Measurements from ENCODE around the gene ADCY1. TPM values are rescaled to one million over a fixed set of nuclear protein-coding genes. Genes with fewer than 3 reads are reported as not detected.
"Not testable (repeated sequence)": the region's sequence is repeated elsewhere in the genome, so short reads cannot be mapped to it uniquely, and the experiment has no call there.

Gene ADCY1
- 1 to 10 TPM in 1 of 2 experiments, under 1 TPM in 1; 0.79 to 1.3 TPM for total RNA-seq
- not detected for polyA plus RNA-seq

- ChIA-PET CTCF (no interaction called here), POLR2A (no interaction called here)
- Histone ChIP-seq H3K27me3 (ENCODE audit: insufficient read depth, low read length, poor library complexity, severe bottlenecking) (no peaks in the 10 kb centered on the region), H3K9me3 (ENCODE audit: low read length) (no peaks in the 10 kb centered on the region), H3K36me3 (ENCODE audit: insufficient read depth, low read length) (no peaks in the 10 kb centered on the region), H3K4me3 (ENCODE audit: low read length) (no peak within 1 kb of the TSS), H3K4me1 (ENCODE audit: insufficient read depth, low read length) (no peaks in the 10 kb centered on the region), H3K27ac (ENCODE audit: low read depth, low read length) (no peak within 1 kb of the TSS)
- Mint-ChIP-seq H3K27ac (no peak within 1 kb of the TSS), H3K4me3 (peak within 1 kb of the TSS in 2 of 7 donors; percentile 20 to 50), H3K27me3 (peaks cover 33 to 48% of the 10 kb centered on the region in 2 donors), H3K36me3 (no peaks in the 10 kb centered on the region), H3K9me3 (peaks cover 0 to 3% (median 0%) of the 10 kb centered on the region in 5 donors), H3K4me1 (peaks cover 0 to 11% (median 3%) of the 10 kb centered on the region in 3 donors)
- no peak for DNase-seq
Measured at GRCh38 chr7:45573661-45574415, at the start of gene ADCY1. Gene ADCY1 (plus strand): TSS chr7:45574368. CDS start chr7:45574544, 176 bp downstream.

- peaks cover 0 to 4% (median 3%) of the 10 kb centered on the region in 5 donors for H3K9me3 Mint-ChIP-seq
- no peak overlapping the region for H3K4me3 ChIP-seq (ENCODE audit: low read length)
- H3K9me3 ChIP-seq (ENCODE audit: low read length) = no peaks in the 10 kb centered on the region
- no peaks in the 10 kb centered on the region for H3K4me1 Mint-ChIP-seq
- H3K36me3 ChIP-seq (ENCODE audit: insufficient read depth, low read length) = no peaks in the 10 kb centered on the region
- H3K4me1 ChIP-seq (ENCODE audit: insufficient read depth, low read length) = no peaks in the 10 kb centered on the region
- CTCF ChIA-PET = no interaction called here
- no peaks in the 10 kb centered on the region for H3K27me3 ChIP-seq (ENCODE audit: insufficient read depth, low read length, poor library complexity, severe bottlenecking)
- peaks cover 4 to 10% of the 10 kb centered on the region in 2 donors for H3K27me3 Mint-ChIP-seq
- no peaks in the 10 kb centered on the region for H3K36me3 Mint-ChIP-seq
- H3K4me3 Mint-ChIP-seq = no peak overlapping the region
- H3K27ac ChIP-seq (ENCODE audit: low read depth, low read length) = no peak overlapping the region
- POLR2A ChIA-PET = no interaction called here
- DNase-seq = no peak
- no peak overlapping the region for H3K27ac Mint-ChIP-seq
Measured at GRCh38 chr7:45524445-45524844, 49.7 kb upstream of the ADCY1 start.

- no peaks in the 10 kb centered on the region for H3K36me3 ChIP-seq (ENCODE audit: insufficient read depth, low read length)
- H3K9me3 ChIP-seq (ENCODE audit: low read length) = no peaks in the 10 kb centered on the region
- Mint-ChIP-seq H3K36me3 (no peaks in the 10 kb centered on the region), H3K9me3 (peaks cover 0 to 4% (median 2%) of the 10 kb centered on the region in 5 donors), H3K27me3 (peaks cover 4 to 10% of the 10 kb centered on the region in 2 donors), H3K4me3 (no peak overlapping the region), H3K27ac (no peak overlapping the region), H3K4me1 (no peaks in the 10 kb centered on the region)
- POLR2A ChIA-PET = no interaction called here
- CTCF ChIA-PET = no interaction called here
- no peaks in the 10 kb centered on the region for H3K27me3 ChIP-seq (ENCODE audit: insufficient read depth, low read length, poor library complexity, severe bottlenecking)
- no peak overlapping the region for H3K4me3 ChIP-seq (ENCODE audit: low read length)
- H3K4me1 ChIP-seq (ENCODE audit: insufficient read depth, low read length) = no peaks in the 10 kb centered on the region
- no peak for DNase-seq
- H3K27ac ChIP-seq (ENCODE audit: low read depth, low read length) = no peak overlapping the region
Measured at GRCh38 chr7:45525057-45525456, 49.1 kb upstream of the ADCY1 start.

- Mint-ChIP-seq H3K36me3 (no peaks in the 10 kb centered on the region), H3K4me3 (no peak overlapping the region), H3K4me1 (no peaks in the 10 kb centered on the region), H3K27ac (no peak overlapping the region), H3K9me3 (peaks cover 5 to 12% (median 9%) of the 10 kb centered on the region in 5 donors), H3K27me3 (peaks cover 0 to 3% of the 10 kb centered on the region in 2 donors)
- Histone ChIP-seq H3K4me1 (ENCODE audit: insufficient read depth, low read length) (no peaks in the 10 kb centered on the region), H3K27me3 (ENCODE audit: insufficient read depth, low read length, poor library complexity, severe bottlenecking) (no peaks in the 10 kb centered on the region), H3K36me3 (ENCODE audit: insufficient read depth, low read length) (no peaks in the 10 kb centered on the region), H3K4me3 (ENCODE audit: low read length) (no peak overlapping the region), H3K9me3 (ENCODE audit: low read length) (no peaks in the 10 kb centered on the region), H3K27ac (ENCODE audit: low read depth, low read length) (no peak overlapping the region)
- ChIA-PET CTCF (no interaction called here), POLR2A (no interaction called here)
- no peak for DNase-seq
Measured at GRCh38 chr7:45543473-45543872, 30.7 kb upstream of the ADCY1 start.

- CTCF ChIA-PET; H3K27me3 ChIP-seq (ENCODE audit: insufficient read depth, low read length, poor library complexity, severe bottlenecking); H3K27ac ChIP-seq (ENCODE audit: low read depth, low read length); H3K4me1 ChIP-seq (ENCODE audit: insufficient read depth, low read length); H3K36me3 ChIP-seq (ENCODE audit: insufficient read depth, low read length); H3K27me3 Mint-ChIP-seq; H3K9me3 ChIP-seq (ENCODE audit: low read length); H3K36me3 Mint-ChIP-seq; H3K4me3 ChIP-seq (ENCODE audit: low read length); H3K4me1 Mint-ChIP-seq; POLR2A ChIA-PET; H3K4me3 Mint-ChIP-seq; DNase-seq; H3K9me3 Mint-ChIP-seq: not testable (repeated sequence)
- peak overlapping the region in 1 of 8 donors; percentile 7 for H3K27ac Mint-ChIP-seq
Measured at GRCh38 chr7:45545105-45545710, 29.0 kb upstream of the ADCY1 start.

- H3K9me3 ChIP-seq (ENCODE audit: low read length); H3K27ac ChIP-seq (ENCODE audit: low read depth, low read length); H3K4me1 Mint-ChIP-seq; POLR2A ChIA-PET; H3K4me1 ChIP-seq (ENCODE audit: insufficient read depth, low read length); H3K4me3 ChIP-seq (ENCODE audit: low read length); CTCF ChIA-PET; H3K27me3 Mint-ChIP-seq; H3K27ac Mint-ChIP-seq; H3K27me3 ChIP-seq (ENCODE audit: insufficient read depth, low read length, poor library complexity, severe bottlenecking); DNase-seq; H3K4me3 Mint-ChIP-seq; H3K9me3 Mint-ChIP-seq; H3K36me3 Mint-ChIP-seq; H3K36me3 ChIP-seq (ENCODE audit: insufficient read depth, low read length): not testable (repeated sequence)
Measured at GRCh38 chr7:45548917-45549316, 25.3 kb upstream of the ADCY1 start.

GRCh38 chr7:45563401-45563800 lies 10.8 kb upstream of the ADCY1 start:
- no peaks in the 10 kb centered on the region for H3K36me3 Mint-ChIP-seq
- no peaks in the 10 kb centered on the region for H3K27me3 ChIP-seq (ENCODE audit: insufficient read depth, low read length, poor library complexity, severe bottlenecking)
- no peaks in the 10 kb centered on the region for H3K4me1 Mint-ChIP-seq
- H3K27ac ChIP-seq (ENCODE audit: low read depth, low read length) = no peak overlapping the region
- ChIA-PET POLR2A (no interaction called here), CTCF (no interaction called here)
- no peak overlapping the region for H3K27ac Mint-ChIP-seq
- no peaks in the 10 kb centered on the region for H3K9me3 ChIP-seq (ENCODE audit: low read length)
- H3K9me3 Mint-ChIP-seq = peaks cover 0 to 8% (median 7%) of the 10 kb centered on the region in 5 donors
- no peak for DNase-seq
- no peaks in the 10 kb centered on the region for H3K36me3 ChIP-seq (ENCODE audit: insufficient read depth, low read length)
- no peaks in the 10 kb centered on the region for H3K4me1 ChIP-seq (ENCODE audit: insufficient read depth, low read length)
- peaks cover 11 to 13% of the 10 kb centered on the region in 2 donors for H3K27me3 Mint-ChIP-seq
- no peak overlapping the region for H3K4me3 Mint-ChIP-seq
- H3K4me3 ChIP-seq (ENCODE audit: low read length) = no peak overlapping the region

GRCh38 chr7:45563941-45564461 lies 10.2 kb upstream of the ADCY1 start:
- H3K36me3 Mint-ChIP-seq = no peaks in the 10 kb centered on the region
- CTCF ChIA-PET = no interaction called here
- POLR2A ChIA-PET = no interaction called here

More at GRCh38 chr7:45563941-45564461, 10.2 kb upstream of the ADCY1 start:
- no peak for DNase-seq
- Histone ChIP-seq H3K27me3 (ENCODE audit: insufficient read depth, low read length, poor library complexity, severe bottlenecking) (no peaks in the 10 kb centered on the region), H3K27ac (ENCODE audit: low read depth, low read length) (no peak overlapping the region), H3K36me3 (ENCODE audit: insufficient read depth, low read length) (no peaks in the 10 kb centered on the region), H3K4me1 (ENCODE audit: insufficient read depth, low read length) (no peaks in the 10 kb centered on the region), H3K4me3 (ENCODE audit: low read length) (no peak overlapping the region), H3K9me3 (ENCODE audit: low read length) (no peaks in the 10 kb centered on the region)
- H3K27me3 Mint-ChIP-seq = peaks cover 12 to 13% of the 10 kb centered on the region in 2 donors
- H3K4me3 Mint-ChIP-seq = no peak overlapping the region
- peaks cover 0 to 8% (median 7%) of the 10 kb centered on the region in 5 donors for H3K9me3 Mint-ChIP-seq
- no peaks in the 10 kb centered on the region for H3K4me1 Mint-ChIP-seq
- H3K27ac Mint-ChIP-seq = no peak overlapping the region

Data from CD8-positive, alpha-beta memory T cell (primary cell).